ENCODE data around the gene CCDC80.

CCDC80 gene

GRCh38 chr3:112633191-112633590 is 7.8 kb downstream of the CCDC80 start:
- DNase-seq: no peak

- DNase-seq: no peak
Observed at GRCh38 chr3:112632596-112632995, 8.3 kb downstream of the CCDC80 start.

GRCh38 chr3:112631257-112631656 is 9.7 kb downstream of the CCDC80 start:
- no peak for DNase-seq

GRCh38 chr3:112629425-112629824 is 11.5 kb downstream of the CCDC80 start:
- DNase-seq: no peak

- no peak for DNase-seq
Observed at GRCh38 chr3:112627919-112628466, 12.9 kb downstream of the CCDC80 start.

GRCh38 chr3:112627419-112627818 is 13.5 kb downstream of the CCDC80 start:
- DNase-seq: no peak

GRCh38 chr3:112623717-112624116 is 17.2 kb downstream of the CCDC80 start:
- no peak for DNase-seq

GRCh38 chr3:112623213-112623612 is 17.7 kb downstream of the CCDC80 start:
- DNase-seq: no peak

GRCh38 chr3:112619295-112619694 is 21.6 kb downstream of the CCDC80 start:
- DNase-seq: no peak

- DNase-seq: no peak
Observed at GRCh38 chr3:112617285-112617684, 23.7 kb downstream of the CCDC80 start.

GRCh38 chr3:112615989-112616731 is 24.8 kb downstream of the CCDC80 start:
- DNase-seq: no peak

GRCh38 chr3:112611752-112612515 is 29.0 kb downstream of the CCDC80 start:
- no peak for DNase-seq

GRCh38 chr3:112610121-112610520 is 30.8 kb downstream of the CCDC80 start:
- no peak for DNase-seq

- DNase-seq: no peak
Observed at GRCh38 chr3:112607863-112608262, 33.1 kb downstream of the CCDC80 start.

- DNase-seq: no peak
Observed at GRCh38 chr3:112606098-112606497, 34.8 kb downstream of the CCDC80 start.

- no peak for DNase-seq
Observed at GRCh38 chr3:112605285-112605684, 35.7 kb downstream of the CCDC80 start.

GRCh38 chr3:112604536-112604935 is 36.4 kb downstream of the CCDC80 start:
- DNase-seq: no peak

GRCh38 chr3:112602217-112602838 is 38.6 kb downstream of the CCDC80 start:
- no peak for DNase-seq

GRCh38 chr3:112598731-112599130 is 42.2 kb downstream of the CCDC80 start:
- no peak for DNase-seq

GRCh38 chr3:112597945-112598344 is 43.0 kb downstream of the CCDC80 start:
- DNase-seq: no peak

- no peak for DNase-seq
Observed at GRCh38 chr3:112594856-112595255, 46.1 kb downstream of the CCDC80 start.

GRCh38 chr3:112593258-112593657 is 47.7 kb downstream of the CCDC80 start:
- no peak for DNase-seq

GRCh38 chr3:112587336-112587735 is 53.6 kb downstream of the CCDC80 start:
- no peak for DNase-seq

- DNase-seq: no peak
Observed at GRCh38 chr3:112585782-112586181, 55.2 kb downstream of the CCDC80 start.
